Islet precursor cell (in vitro differentiated cells): ENCODE data around the gene GRB10.
"Not testable (repeated sequence)": the region's sequence is repeated elsewhere in the genome, so short reads cannot be mapped to it uniquely, and the experiment has no call there.

Source experiments
- DNase-seq: peaks from one replicate; pipeline ENCODE4 v3.0.0-alpha.2; 2018

Gene GRB10

GRCh38 chr7:50565977-50566376 is 216.7 kb downstream of the GRB10 start:
- no peak for DNase-seq

GRCh38 chr7:50565559-50565916 is 217.2 kb downstream of the GRB10 start:
- no peak for DNase-seq

- DNase-seq: no peak
These were observed 217.8 kb downstream of the GRB10 start, which contains the start of gene DDC for GRCh38 chr7:50564640-50565558. DDC (minus strand) TSS chr7:50565405; CDS start chr7:50544085, 21,320 bp downstream.

- no peak for DNase-seq
These were observed 218.5 kb downstream of the GRB10 start for GRCh38 chr7:50564171-50564570.

- DNase-seq: no peak
These were observed 220.6 kb downstream of the GRB10 start for GRCh38 chr7:50562136-50562535.

GRCh38 chr7:50560865-50561351 is 221.8 kb downstream of the GRB10 start:
- DNase-seq: peak; percentile 67

- no peak for DNase-seq
These were observed 222.8 kb downstream of the GRB10 start for GRCh38 chr7:50559881-50560280.

- DNase-seq: no peak
These were observed 224.2 kb downstream of the GRB10 start for GRCh38 chr7:50558294-50559053.

GRCh38 chr7:50557099-50557498 is 225.6 kb downstream of the GRB10 start:
- DNase-seq: no peak

GRCh38 chr7:50556247-50556991 is 226.3 kb downstream of the GRB10 start:
- DNase-seq: no peak

GRCh38 chr7:50555594-50556140 is 227.0 kb downstream of the GRB10 start:
- no peak for DNase-seq

GRCh38 chr7:50554431-50555322 is 228.0 kb downstream of the GRB10 start:
- no peak for DNase-seq

- no peak for DNase-seq
These were observed 228.7 kb downstream of the GRB10 start for GRCh38 chr7:50553973-50554372.

- peak; percentile 82 for DNase-seq
These were observed 229.8 kb downstream of the GRB10 start for GRCh38 chr7:50552921-50553320.

- DNase-seq: no peak
These were observed 230.6 kb downstream of the GRB10 start for GRCh38 chr7:50552139-50552538.

- not testable (repeated sequence) for DNase-seq
These were observed 237.1 kb downstream of the GRB10 start for GRCh38 chr7:50545613-50546012.

GRCh38 chr7:50544992-50545391 is 237.7 kb downstream of the GRB10 start:
- no peak for DNase-seq

- no peak for DNase-seq
These were observed 238.8 kb downstream of the GRB10 start for GRCh38 chr7:50543776-50544442.

- no peak for DNase-seq
These were observed 240.6 kb downstream of the GRB10 start for GRCh38 chr7:50542132-50542531.

GRCh38 chr7:50540785-50541579 is 241.7 kb downstream of the GRB10 start:
- no peak for DNase-seq
